Bronchial smooth muscle cell (primary cell): Measurements from ENCODE around the gene LHX2. TPM values are rescaled to one million over a fixed set of nuclear protein-coding genes. Genes with fewer than 3 reads are reported as not detected.

ENCODE experiments used
- total RNA-seq: library from RNA; depleted of rRNA; stranded (reverse); fragments of >200 nt; gene quantifications from 2 replicates; pipeline ENCODE4 v1.2.1, GENCODE V29; 2014

The LHX2 gene, protein sequence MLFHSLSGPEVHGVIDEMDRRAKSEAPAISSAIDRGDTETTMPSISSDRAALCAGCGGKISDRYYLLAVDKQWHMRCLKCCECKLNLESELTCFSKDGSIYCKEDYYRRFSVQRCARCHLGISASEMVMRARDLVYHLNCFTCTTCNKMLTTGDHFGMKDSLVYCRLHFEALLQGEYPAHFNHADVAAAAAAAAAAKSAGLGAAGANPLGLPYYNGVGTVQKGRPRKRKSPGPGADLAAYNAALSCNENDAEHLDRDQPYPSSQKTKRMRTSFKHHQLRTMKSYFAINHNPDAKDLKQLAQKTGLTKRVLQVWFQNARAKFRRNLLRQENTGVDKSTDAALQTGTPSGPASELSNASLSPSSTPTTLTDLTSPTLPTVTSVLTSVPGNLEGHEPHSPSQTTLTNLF
- not detected in 2 replicates for total RNA-seq

GRCh38 chr9:124011460-124012301 lies at the start of gene LHX2:
Gene LHX2, plus strand, starts transcription at chr9:124011768. Its CDS starts 581 bp downstream, at chr9:124012349.

Other genes with a start within 250 kb of the LHX2 start
- 6.5 and 9.2 TPM in 2 replicates for gene DENND1A, start 81.6 kb upstream of the LHX2 start, total RNA-seq
- 51.7 and 91.1 TPM in 2 replicates for gene NEK6, start 246.2 kb downstream of the LHX2 start, total RNA-seq